Activated CD4-positive, alpha-beta T cell treated with anti-CD3 and anti-CD28 coated beads, Interleukin-2, amount 10 ng/mL, durations not matched to agents 24 days and 14 days (primary cell): ENCODE results near the gene SETD3. TPM values are rescaled to one million over a fixed set of nuclear protein-coding genes. Genes with fewer than 3 reads are reported as not detected.

ENCODE experiments used
- DNase-seq: peaks from one replicate; pipeline ENCODE4 v3.0.0; 2022
- H3K27ac Mint-ChIP-seq: one replicate; pipeline ENCODE4 v1.8.0; 2022; ENCODE audit warnings: mild to moderate bottlenecking, mixed read lengths
- H3K27me3 Mint-ChIP-seq: one replicate; pipeline ENCODE4 v1.8.0; 2022; ENCODE audit warnings: mixed read lengths
- H3K36me3 Mint-ChIP-seq: one replicate; pipeline ENCODE4 v1.8.0; 2022; ENCODE audit warnings: low read depth, mild to moderate bottlenecking, mixed read lengths
- H3K4me1 Mint-ChIP-seq: one replicate; pipeline ENCODE4 v1.8.0; 2021; ENCODE audit warnings: mixed read lengths
- H3K4me3 Mint-ChIP-seq: one replicate; pipeline ENCODE4 v1.8.0; 2022; ENCODE audit warnings: mild to moderate bottlenecking, moderate library complexity, mixed read lengths
- H3K9me3 Mint-ChIP-seq: one replicate; pipeline ENCODE4 v1.8.0; 2021; ENCODE audit warnings: mixed read lengths
- intact Hi-C: fragments of 100-400 bp; cut with micrococcal nuclease; formaldehyde crosslinking; loops from one replicate; pipeline ENCODE4 v1.15.1; 2023
- total RNA-seq: library from RNA; stranded (reverse); gene quantifications from 2 replicates; pipeline ENCODE4 v1.2.3, GENCODE V29; 2022

Gene SETD3
- total RNA-seq, 1 donor from 2014 or later: 57.9 TPM

GRCh38 chr14:99484106-99484505, 3.4 kb upstream of the SETD3 start:
- H3K27me3 Mint-ChIP-seq: no peaks in the 10 kb centered on the region
- DNase-seq: no peak
- H3K27ac Mint-ChIP-seq: no peak overlapping the region
- intact Hi-C loops: no loop called here
- H3K4me1 Mint-ChIP-seq: peaks cover 35% of the 10 kb centered on the region
- H3K36me3 Mint-ChIP-seq: peaks cover 4% of the 10 kb centered on the region
- no peaks in the 10 kb centered on the region for H3K9me3 Mint-ChIP-seq
- H3K4me3 Mint-ChIP-seq: no peak overlapping the region

GRCh38 chr14:99481745-99482099, 1.1 kb upstream of the SETD3 start:
- Mint-ChIP-seq H3K9me3 (no peaks in the 10 kb centered on the region), H3K27ac (peak overlapping the region; percentile 98), H3K4me1 (peaks cover 46% of the 10 kb centered on the region), H3K36me3 (peaks cover 4% of the 10 kb centered on the region), H3K27me3 (no peaks in the 10 kb centered on the region), H3K4me3 (peak overlapping the region; percentile 98)
- no peak for DNase-seq
- intact Hi-C loops: loop anchor here (1.0 to 2.0 kb wide), 3 partner anchors 123 to 757 kb away; partner anchors contain the start of genes BCL11B, CCDC85C and YY1

- Mint-ChIP-seq H3K27ac (peak within 1 kb of the TSS; percentile 98), H3K36me3 (peaks cover 4% of the 10 kb centered on the region), H3K27me3 (no peaks in the 10 kb centered on the region), H3K9me3 (no peaks in the 10 kb centered on the region), H3K4me3 (peak within 1 kb of the TSS; percentile 98), H3K4me1 (peaks cover 40% of the 10 kb centered on the region)
- intact Hi-C loops: loop anchor here (1.0 to 2.0 kb wide), 3 partner anchors 123 to 758 kb away; partner anchors contain the start of genes BCL11B, CCDC85C and YY1
- peak; percentile 100 for DNase-seq
These were observed 472 bp upstream of the SETD3 start, which contains the start of gene CCNK for GRCh38 chr14:99480917-99481744. Gene CCNK, plus strand, starts transcription at chr14:99481409. Its CDS starts 11,269 bp downstream, at chr14:99492678.

GRCh38 chr14:99479160-99479905, 1.3 kb downstream of the SETD3 start:
- no peak for DNase-seq
- H3K27ac Mint-ChIP-seq: peak overlapping the region; percentile 96
- intact Hi-C loops: no loop called here
- H3K36me3 Mint-ChIP-seq: peaks cover 4% of the 10 kb centered on the region
- peak overlapping the region; percentile 98 for H3K4me3 Mint-ChIP-seq
- H3K9me3 Mint-ChIP-seq: no peaks in the 10 kb centered on the region
- H3K27me3 Mint-ChIP-seq: no peaks in the 10 kb centered on the region
- H3K4me1 Mint-ChIP-seq: peaks cover 35% of the 10 kb centered on the region

- Mint-ChIP-seq H3K36me3 (peaks cover 3% of the 10 kb centered on the region), H3K4me3 (no peak overlapping the region), H3K27ac (no peak overlapping the region), H3K9me3 (no peaks in the 10 kb centered on the region), H3K4me1 (peaks cover 25% of the 10 kb centered on the region), H3K27me3 (no peaks in the 10 kb centered on the region)
- no peak for DNase-seq
- intact Hi-C loops: no loop called here
These were observed 2.5 kb downstream of the SETD3 start for GRCh38 chr14:99478128-99478527.

GRCh38 chr14:99476864-99477263, 3.8 kb downstream of the SETD3 start:
- no peak overlapping the region for H3K27ac Mint-ChIP-seq
- no peak overlapping the region for H3K4me3 Mint-ChIP-seq
- peaks cover 19% of the 10 kb centered on the region for H3K4me1 Mint-ChIP-seq
- no peaks in the 10 kb centered on the region for H3K27me3 Mint-ChIP-seq
- intact Hi-C loops: no loop called here
- DNase-seq: no peak
- peaks cover 3% of the 10 kb centered on the region for H3K36me3 Mint-ChIP-seq
- H3K9me3 Mint-ChIP-seq: no peaks in the 10 kb centered on the region

- no peak overlapping the region for H3K27ac Mint-ChIP-seq
- DNase-seq: no peak
- no peaks in the 10 kb centered on the region for H3K9me3 Mint-ChIP-seq
- no peaks in the 10 kb centered on the region for H3K36me3 Mint-ChIP-seq
- peaks cover 19% of the 10 kb centered on the region for H3K4me1 Mint-ChIP-seq
- H3K27me3 Mint-ChIP-seq: no peaks in the 10 kb centered on the region
- intact Hi-C loops: no loop called here
- H3K4me3 Mint-ChIP-seq: no peak overlapping the region
These were observed 5.0 kb downstream of the SETD3 start for GRCh38 chr14:99475660-99476059.

- H3K27ac Mint-ChIP-seq: no peak overlapping the region
These were observed 5.5 kb downstream of the SETD3 start for GRCh38 chr14:99475179-99475578.

GRCh38 chr14:99473458-99473857, 7.2 kb downstream of the SETD3 start:
- no peak for DNase-seq
- H3K4me1 Mint-ChIP-seq: peaks cover 11% of the 10 kb centered on the region

More at GRCh38 chr14:99475179-99475578, 5.5 kb downstream of the SETD3 start:
- Mint-ChIP-seq H3K9me3 (no peaks in the 10 kb centered on the region), H3K27me3 (no peaks in the 10 kb centered on the region), H3K4me1 (peaks cover 19% of the 10 kb centered on the region), H3K36me3 (no peaks in the 10 kb centered on the region), H3K4me3 (no peak overlapping the region)
- intact Hi-C loops: no loop called here
- no peak for DNase-seq

GRCh38 chr14:99472937-99473336, 7.7 kb downstream of the SETD3 start:
- H3K27ac Mint-ChIP-seq: no peak overlapping the region
- intact Hi-C loops: no loop called here
- H3K4me1 Mint-ChIP-seq: peaks cover 11% of the 10 kb centered on the region
- DNase-seq: no peak
- no peaks in the 10 kb centered on the region for H3K27me3 Mint-ChIP-seq
- H3K4me3 Mint-ChIP-seq: no peak overlapping the region
- no peaks in the 10 kb centered on the region for H3K9me3 Mint-ChIP-seq
- H3K36me3 Mint-ChIP-seq: no peaks in the 10 kb centered on the region

More at GRCh38 chr14:99473458-99473857, 7.2 kb downstream of the SETD3 start:
- Mint-ChIP-seq H3K4me3 (no peak overlapping the region), H3K27ac (no peak overlapping the region), H3K36me3 (no peaks in the 10 kb centered on the region), H3K9me3 (no peaks in the 10 kb centered on the region), H3K27me3 (no peaks in the 10 kb centered on the region)
- intact Hi-C loops: no loop called here

- Mint-ChIP-seq H3K4me1 (peaks cover 11% of the 10 kb centered on the region), H3K4me3 (no peak overlapping the region), H3K9me3 (no peaks in the 10 kb centered on the region), H3K36me3 (no peaks in the 10 kb centered on the region), H3K27ac (no peak overlapping the region), H3K27me3 (no peaks in the 10 kb centered on the region)
- DNase-seq: no peak
- intact Hi-C loops: no loop called here
These were observed 8.9 kb downstream of the SETD3 start for GRCh38 chr14:99471731-99472130.

GRCh38 chr14:99468836-99469592, 11.6 kb downstream of the SETD3 start:
- intact Hi-C loops: no loop called here
- Mint-ChIP-seq H3K27me3 (no peaks in the 10 kb centered on the region), H3K9me3 (no peaks in the 10 kb centered on the region), H3K4me3 (no peak overlapping the region), H3K4me1 (peaks cover 11% of the 10 kb centered on the region), H3K36me3 (peaks cover 4% of the 10 kb centered on the region), H3K27ac (no peak overlapping the region)
- DNase-seq: no peak

GRCh38 chr14:99468081-99468480, 12.6 kb downstream of the SETD3 start:
- Mint-ChIP-seq H3K36me3 (peaks cover 9% of the 10 kb centered on the region), H3K9me3 (no peaks in the 10 kb centered on the region), H3K27ac (no peak overlapping the region), H3K27me3 (no peaks in the 10 kb centered on the region), H3K4me3 (no peak overlapping the region), H3K4me1 (peaks cover 11% of the 10 kb centered on the region)
- DNase-seq: no peak
- intact Hi-C loops: no loop called here
